ENCODE results near the gene OLFM2.

Gene OLFM2

DNA sequence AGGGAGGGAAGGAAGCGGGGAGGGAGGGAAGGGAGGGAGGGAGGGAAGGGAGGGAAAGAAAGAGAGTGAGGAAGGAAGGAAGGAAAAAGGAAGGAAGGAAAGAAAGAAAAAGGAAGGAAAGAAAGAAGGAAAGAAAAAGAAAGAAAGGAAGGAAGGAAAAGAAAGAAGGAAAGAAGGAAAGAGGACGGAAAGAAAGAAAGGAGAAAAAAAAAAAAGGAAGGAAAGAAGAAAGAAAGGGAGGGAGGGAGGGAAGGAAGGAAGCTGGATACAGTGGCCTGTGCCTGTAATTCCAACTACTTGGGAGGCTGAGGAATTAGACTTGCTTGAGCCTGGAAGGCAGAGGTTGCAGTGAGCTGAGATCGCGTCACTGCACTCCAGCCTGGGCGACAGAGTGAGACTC lies 35.3 kb downstream of the OLFM2 start:
- Histone ChIP-seq H3K9me3 (replicated peaks; ENCODE audit: low read length) (no peaks in the 10 kb centered on the region), H3K4me2 (ENCODE audit: low read length) (no peak overlapping the region), H3K4me3 (ENCODE audit: low read length) (no peak overlapping the region), H3K27me3 (ENCODE audit: control insufficient read depth, insufficient read depth, low read length) (peaks cover 26% of the 10 kb centered on the region), H3K4me1 (ENCODE audit: control insufficient read depth, insufficient read depth, low read length) (no peaks in the 10 kb centered on the region), H3K9ac (ENCODE audit: low read depth, low read length) (no peak overlapping the region), H3K36me3 (ENCODE audit: insufficient read depth, low read length) (no peaks in the 10 kb centered on the region)

DNA sequence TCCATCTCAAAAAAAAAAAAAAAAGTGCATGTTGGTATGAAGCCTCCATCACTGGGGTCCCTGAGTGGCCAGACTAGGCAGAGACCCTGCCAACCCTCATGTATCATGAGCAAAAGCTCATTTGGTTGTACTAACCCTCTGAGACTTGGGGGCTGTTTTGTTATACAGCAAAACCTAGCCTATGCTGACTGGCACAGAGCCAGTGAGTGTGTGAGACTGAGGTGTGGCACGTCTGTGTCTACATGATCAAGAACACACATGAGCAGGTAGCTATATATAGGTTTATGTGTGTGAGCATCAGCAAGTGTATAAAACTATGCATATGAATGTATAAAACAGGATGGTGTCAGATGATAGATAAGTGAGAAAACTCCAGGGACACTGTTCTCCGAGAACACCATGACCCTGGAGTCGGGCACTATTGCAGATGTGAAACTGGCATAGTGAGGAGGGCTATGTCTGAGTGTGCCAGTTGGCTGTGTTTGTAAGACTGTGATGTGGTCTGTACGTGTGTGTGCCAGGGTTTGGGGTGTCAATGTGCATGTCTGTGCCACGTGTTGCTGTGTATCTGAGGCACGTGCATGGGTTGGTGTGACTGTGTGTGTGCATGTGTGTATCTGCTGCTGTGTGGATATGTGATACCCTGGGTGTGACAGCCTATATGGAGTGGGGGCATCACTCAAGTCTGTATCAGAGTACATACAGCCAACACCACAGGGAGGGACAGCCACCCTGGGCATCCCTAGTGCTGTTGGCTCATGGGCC lies 44.5 kb downstream of the OLFM2 start:
- Histone ChIP-seq H3K27me3 (ENCODE audit: control insufficient read depth, insufficient read depth, low read length) (peaks cover 7% of the 10 kb centered on the region), H3K9ac (ENCODE audit: low read depth, low read length) (no peak overlapping the region), H3K4me3 (ENCODE audit: low read length) (no peak overlapping the region), H3K4me2 (ENCODE audit: low read length) (no peak overlapping the region), H3K9me3 (replicated peaks; ENCODE audit: low read length) (no peaks in the 10 kb centered on the region), H3K4me1 (ENCODE audit: control insufficient read depth, insufficient read depth, low read length) (no peaks in the 10 kb centered on the region), H3K36me3 (ENCODE audit: insufficient read depth, low read length) (no peaks in the 10 kb centered on the region)

DNA sequence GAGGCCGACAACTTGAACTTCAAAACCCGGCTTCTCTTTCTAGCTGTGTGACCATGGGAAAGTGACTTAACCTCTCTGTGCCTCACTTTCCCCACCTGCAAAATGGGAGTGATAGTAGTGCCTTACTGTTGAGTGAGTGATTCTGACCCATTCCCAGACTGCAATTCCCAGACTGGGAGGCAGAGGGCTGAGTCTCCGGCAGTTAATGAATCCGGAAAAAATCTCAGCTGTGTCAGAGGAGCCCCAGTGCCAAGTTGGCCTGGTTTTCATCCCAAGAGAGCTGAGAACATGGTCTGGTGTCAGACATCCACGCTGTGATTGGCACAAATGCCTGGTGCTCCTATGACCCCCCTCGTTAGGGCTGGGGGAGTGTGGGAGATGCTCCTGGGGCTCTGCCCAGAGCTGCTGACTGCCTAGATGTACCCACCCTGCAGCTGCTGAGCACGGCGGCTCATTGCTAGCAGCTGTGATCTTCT lies 51.2 kb downstream of the OLFM2 start:
- Histone ChIP-seq H3K36me3 (ENCODE audit: insufficient read depth, low read length) (no peaks in the 10 kb centered on the region), H3K4me1 (ENCODE audit: control insufficient read depth, insufficient read depth, low read length) (no peaks in the 10 kb centered on the region), H3K4me3 (ENCODE audit: low read length) (no peak overlapping the region), H3K9me3 (replicated peaks; ENCODE audit: low read length) (no peaks in the 10 kb centered on the region), H3K9ac (ENCODE audit: low read depth, low read length) (no peak overlapping the region), H3K27me3 (ENCODE audit: control insufficient read depth, insufficient read depth, low read length) (peaks cover 17% of the 10 kb centered on the region), H3K4me2 (ENCODE audit: low read length) (no peak overlapping the region)

DNA sequence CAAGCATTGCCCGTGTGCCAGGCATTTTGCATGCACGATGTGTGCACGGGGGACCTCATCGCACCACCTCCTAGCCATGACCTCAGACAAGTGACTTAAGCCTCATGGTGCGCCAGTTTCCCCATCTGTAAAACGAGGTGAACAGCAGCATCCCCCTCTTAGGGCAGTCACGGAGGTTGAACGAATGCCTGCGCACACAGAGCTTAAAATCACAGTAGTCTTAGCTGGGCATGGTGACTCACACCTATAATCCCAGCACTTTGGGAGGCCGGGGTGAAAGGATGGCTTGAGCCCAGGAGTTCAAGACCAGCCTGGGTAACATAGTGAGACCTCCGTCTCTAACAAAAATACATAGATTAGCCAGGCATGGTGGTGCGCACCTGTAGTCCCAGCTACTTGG lies 52.6 kb downstream of the OLFM2 start:
- no peaks in the 10 kb centered on the region for H3K4me1 ChIP-seq (ENCODE audit: control insufficient read depth, insufficient read depth, low read length)

DNA sequence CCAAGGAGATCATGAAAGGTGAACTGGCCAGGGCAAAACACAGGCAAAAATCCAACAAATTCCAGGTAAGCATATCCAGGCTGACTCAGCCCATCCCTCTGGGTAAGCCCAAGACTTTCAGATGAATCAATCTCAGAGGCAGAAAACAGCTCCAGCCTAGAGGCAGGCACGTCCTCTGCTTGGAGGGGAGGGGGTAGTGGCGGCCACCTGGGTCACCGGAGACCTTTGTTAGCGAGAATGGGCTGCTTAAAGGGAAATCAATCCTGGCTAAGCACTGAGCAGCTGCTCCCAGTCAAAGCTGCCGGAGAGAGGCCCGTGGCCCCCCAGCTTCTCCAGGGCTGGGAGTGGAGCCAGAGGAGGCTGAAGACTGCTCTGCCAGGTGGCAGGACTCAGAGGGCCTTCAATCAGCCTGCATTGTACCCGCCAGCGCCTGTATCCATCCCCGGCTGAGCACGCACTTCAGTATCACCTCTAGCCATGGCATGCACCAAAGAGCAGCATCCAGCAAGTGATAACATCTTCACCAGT lies 53.0 kb downstream of the OLFM2 start:
- Histone ChIP-seq H3K4me1 (ENCODE audit: control insufficient read depth, insufficient read depth, low read length) (no peaks in the 10 kb centered on the region), H3K4me2 (ENCODE audit: low read length) (no peak overlapping the region), H3K9me3 (replicated peaks; ENCODE audit: low read length) (no peaks in the 10 kb centered on the region), H3K36me3 (ENCODE audit: insufficient read depth, low read length) (no peaks in the 10 kb centered on the region), H3K4me3 (ENCODE audit: low read length) (no peak overlapping the region), H3K27me3 (ENCODE audit: control insufficient read depth, insufficient read depth, low read length) (peaks cover 17% of the 10 kb centered on the region), H3K9ac (ENCODE audit: low read depth, low read length) (no peak overlapping the region)

More for the DNA sequence above, 52.6 kb downstream of the OLFM2 start:
- peaks cover 17% of the 10 kb centered on the region for H3K27me3 ChIP-seq (ENCODE audit: control insufficient read depth, insufficient read depth, low read length)
- no peaks in the 10 kb centered on the region for H3K9me3 ChIP-seq (replicated peaks; ENCODE audit: low read length)
- H3K9ac ChIP-seq (ENCODE audit: low read depth, low read length), result no peak overlapping the region
- no peak overlapping the region for H3K4me2 ChIP-seq (ENCODE audit: low read length)
- H3K4me3 ChIP-seq (ENCODE audit: low read length), result no peak overlapping the region
- no peaks in the 10 kb centered on the region for H3K36me3 ChIP-seq (ENCODE audit: insufficient read depth, low read length)

DNA sequence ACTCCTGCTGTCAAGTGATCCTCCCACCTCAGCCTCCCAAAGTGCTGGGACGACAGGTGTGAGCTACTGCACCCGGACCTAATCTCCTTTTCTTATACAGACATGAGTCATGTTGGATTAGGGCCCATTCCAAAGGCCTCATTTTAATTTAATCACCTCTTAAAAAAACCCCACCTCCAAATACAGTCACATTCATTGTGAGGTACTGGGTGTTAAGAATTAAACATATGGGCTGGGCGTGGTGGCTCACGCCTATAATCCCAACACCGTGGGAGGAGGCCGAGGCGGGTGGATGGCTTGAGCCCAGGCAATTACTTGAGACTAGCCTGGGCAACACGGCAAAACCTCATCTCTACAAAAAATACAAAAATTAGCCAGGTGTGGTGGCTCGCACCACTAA lies 54.6 kb downstream of the OLFM2 start:
- Histone ChIP-seq H3K36me3 (ENCODE audit: insufficient read depth, low read length) (no peaks in the 10 kb centered on the region), H3K27me3 (ENCODE audit: control insufficient read depth, insufficient read depth, low read length) (peaks cover 17% of the 10 kb centered on the region), H3K4me1 (ENCODE audit: control insufficient read depth, insufficient read depth, low read length) (peaks cover 5% of the 10 kb centered on the region), H3K4me3 (ENCODE audit: low read length) (no peak overlapping the region), H3K9me3 (replicated peaks; ENCODE audit: low read length) (no peaks in the 10 kb centered on the region), H3K4me2 (ENCODE audit: low read length) (no peak overlapping the region), H3K9ac (ENCODE audit: low read depth, low read length) (no peak overlapping the region)

DNA sequence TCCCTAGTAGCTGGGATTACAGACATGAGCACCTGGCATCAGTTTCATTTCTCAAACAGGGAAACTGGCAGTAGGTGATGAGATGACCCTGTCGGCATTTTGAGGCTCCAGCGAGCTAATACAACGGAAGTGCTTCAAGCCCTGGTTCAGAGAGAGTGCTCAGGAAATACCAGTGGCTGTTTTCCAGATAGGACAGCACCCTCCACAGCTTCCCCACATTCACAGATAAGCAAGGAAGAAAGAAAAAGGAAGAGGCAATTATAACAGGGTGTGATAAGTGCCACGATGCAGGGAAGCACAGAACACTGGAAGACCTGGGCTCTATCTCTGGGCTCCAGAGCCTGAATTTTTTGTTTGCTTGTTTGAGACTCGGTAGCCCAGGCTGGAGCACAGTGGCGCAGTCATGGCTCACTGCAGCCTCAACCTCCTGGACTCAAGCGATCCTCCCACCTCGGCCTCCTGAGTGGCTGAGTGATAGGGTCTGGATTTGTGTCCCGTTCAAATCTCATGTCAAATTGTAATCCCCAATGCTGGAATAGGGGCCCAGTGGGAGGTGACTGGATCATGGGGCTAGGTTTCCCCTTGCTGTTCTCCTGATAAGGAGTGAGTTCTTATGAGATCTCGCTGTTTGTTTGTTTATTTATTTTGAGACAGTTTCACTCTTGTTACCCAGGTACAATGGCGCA lies 57.7 kb downstream of the OLFM2 start:
- Histone ChIP-seq H3K4me3 (ENCODE audit: low read length) (no peak overlapping the region), H3K4me2 (ENCODE audit: low read length) (no peak overlapping the region), H3K4me1 (ENCODE audit: control insufficient read depth, insufficient read depth, low read length) (peaks cover 5% of the 10 kb centered on the region), H3K9me3 (replicated peaks; ENCODE audit: low read length) (no peaks in the 10 kb centered on the region), H3K27me3 (ENCODE audit: control insufficient read depth, insufficient read depth, low read length) (peaks cover 9% of the 10 kb centered on the region), H3K36me3 (ENCODE audit: insufficient read depth, low read length) (no peaks in the 10 kb centered on the region), H3K9ac (ENCODE audit: low read depth, low read length) (no peak overlapping the region)

DNA sequence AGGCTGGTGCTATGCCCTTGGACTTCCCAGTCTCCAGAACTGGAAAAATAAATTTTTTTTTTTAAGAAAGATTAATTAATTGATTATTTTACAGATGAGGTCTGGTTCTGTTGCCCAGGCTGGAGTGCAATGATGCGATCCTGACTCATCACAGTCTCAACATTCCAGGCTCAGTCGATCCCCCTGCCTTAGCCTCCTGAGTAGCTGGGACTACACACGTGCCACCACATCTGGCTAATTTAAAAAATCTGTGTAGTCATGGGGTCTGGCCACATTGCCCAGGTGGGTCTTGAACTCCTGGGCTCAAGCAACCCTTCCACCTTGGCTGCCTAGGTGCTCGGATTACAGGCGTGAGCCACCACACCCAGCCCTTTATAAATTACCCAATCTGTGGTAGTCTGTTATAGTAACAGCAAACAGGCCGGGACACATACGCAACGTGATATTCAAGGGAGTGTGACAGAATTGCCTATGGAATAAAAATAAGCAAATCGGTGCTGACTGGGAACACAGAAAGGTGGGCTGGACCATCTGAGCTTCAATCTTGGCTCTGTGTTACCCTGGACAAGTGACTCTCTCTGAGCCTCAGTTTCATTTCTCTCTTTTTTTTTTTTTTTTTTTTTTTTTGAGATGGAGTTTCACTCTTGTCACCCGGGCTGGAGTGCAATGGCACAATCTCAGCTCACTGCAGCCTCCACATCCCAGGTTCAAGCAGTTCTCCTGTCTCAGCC lies 58.4 kb downstream of the OLFM2 start:
- H3K4me1 ChIP-seq (ENCODE audit: control insufficient read depth, insufficient read depth, low read length), result peaks cover 5% of the 10 kb centered on the region
- H3K4me2 ChIP-seq (ENCODE audit: low read length), result no peak overlapping the region
- peaks cover 9% of the 10 kb centered on the region for H3K27me3 ChIP-seq (ENCODE audit: control insufficient read depth, insufficient read depth, low read length)
- no peak overlapping the region for H3K9ac ChIP-seq (ENCODE audit: low read depth, low read length)
- H3K9me3 ChIP-seq (replicated peaks; ENCODE audit: low read length), result no peaks in the 10 kb centered on the region
- no peak overlapping the region for H3K4me3 ChIP-seq (ENCODE audit: low read length)
- H3K36me3 ChIP-seq (ENCODE audit: insufficient read depth, low read length), result no peaks in the 10 kb centered on the region

DNA sequence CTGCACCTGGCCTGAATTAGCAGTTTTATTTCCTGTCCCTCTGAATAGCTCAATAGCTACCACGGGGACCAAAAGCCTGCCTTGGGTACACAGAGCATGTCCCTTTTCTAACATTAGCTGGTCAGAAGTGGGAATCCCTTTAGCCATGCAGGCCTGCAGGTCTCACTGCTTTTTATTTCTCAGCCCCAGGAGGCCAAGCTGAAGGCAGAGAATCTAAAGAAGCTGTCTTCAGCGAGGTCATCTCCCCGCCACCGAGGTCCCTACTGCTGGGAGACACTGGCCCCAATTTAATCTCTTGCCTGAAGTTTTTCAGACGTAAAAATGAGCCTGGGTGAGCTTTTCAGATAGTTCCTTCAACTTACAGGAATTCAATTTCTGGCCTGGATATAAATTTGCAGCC lies 60.5 kb downstream of the OLFM2 start:
- Histone ChIP-seq H3K4me3 (ENCODE audit: low read length) (no peak overlapping the region), H3K9ac (ENCODE audit: low read depth, low read length) (no peak overlapping the region), H3K36me3 (ENCODE audit: insufficient read depth, low read length) (no peaks in the 10 kb centered on the region), H3K9me3 (replicated peaks; ENCODE audit: low read length) (no peaks in the 10 kb centered on the region), H3K27me3 (ENCODE audit: control insufficient read depth, insufficient read depth, low read length) (peaks cover 8% of the 10 kb centered on the region), H3K4me1 (ENCODE audit: control insufficient read depth, insufficient read depth, low read length) (peaks cover 5% of the 10 kb centered on the region), H3K4me2 (ENCODE audit: low read length) (no peak overlapping the region)

DNA sequence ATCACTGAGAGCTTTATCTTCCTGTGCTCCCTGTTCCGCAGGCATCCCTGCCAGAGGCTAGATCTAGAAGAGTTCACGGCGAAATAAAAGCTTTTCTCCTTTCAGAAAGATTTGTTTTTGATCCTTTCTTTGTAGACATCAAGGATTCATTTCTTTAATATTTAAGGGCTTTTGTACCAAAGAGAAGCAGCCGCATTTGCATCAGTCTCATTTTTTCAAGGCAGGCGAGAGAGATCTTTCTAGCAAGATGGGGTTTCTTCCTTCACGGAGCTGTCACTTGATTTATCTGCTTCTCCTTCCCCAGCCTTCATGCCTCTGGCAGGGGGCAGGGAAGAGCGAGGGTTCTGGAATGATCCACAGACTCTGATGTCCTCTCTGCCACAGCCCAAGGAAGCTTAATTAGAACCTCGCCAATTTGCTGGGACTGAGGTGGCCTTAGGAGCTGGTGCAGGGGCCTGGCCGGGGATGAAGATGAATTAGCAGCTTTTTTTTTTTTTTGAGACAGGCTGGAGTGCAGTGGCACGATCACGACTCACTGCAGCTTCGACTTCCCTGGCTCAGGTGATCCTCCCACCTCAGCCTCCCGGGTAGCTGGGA lies 61.2 kb downstream of the OLFM2 start:
- Histone ChIP-seq H3K9ac (ENCODE audit: low read depth, low read length) (no peak overlapping the region), H3K36me3 (ENCODE audit: insufficient read depth, low read length) (no peaks in the 10 kb centered on the region), H3K4me2 (ENCODE audit: low read length) (no peak overlapping the region), H3K4me1 (ENCODE audit: control insufficient read depth, insufficient read depth, low read length) (peaks cover 5% of the 10 kb centered on the region), H3K27me3 (ENCODE audit: control insufficient read depth, insufficient read depth, low read length) (peaks cover 6% of the 10 kb centered on the region), H3K4me3 (ENCODE audit: low read length) (no peak overlapping the region), H3K9me3 (replicated peaks; ENCODE audit: low read length) (no peaks in the 10 kb centered on the region)

DNA sequence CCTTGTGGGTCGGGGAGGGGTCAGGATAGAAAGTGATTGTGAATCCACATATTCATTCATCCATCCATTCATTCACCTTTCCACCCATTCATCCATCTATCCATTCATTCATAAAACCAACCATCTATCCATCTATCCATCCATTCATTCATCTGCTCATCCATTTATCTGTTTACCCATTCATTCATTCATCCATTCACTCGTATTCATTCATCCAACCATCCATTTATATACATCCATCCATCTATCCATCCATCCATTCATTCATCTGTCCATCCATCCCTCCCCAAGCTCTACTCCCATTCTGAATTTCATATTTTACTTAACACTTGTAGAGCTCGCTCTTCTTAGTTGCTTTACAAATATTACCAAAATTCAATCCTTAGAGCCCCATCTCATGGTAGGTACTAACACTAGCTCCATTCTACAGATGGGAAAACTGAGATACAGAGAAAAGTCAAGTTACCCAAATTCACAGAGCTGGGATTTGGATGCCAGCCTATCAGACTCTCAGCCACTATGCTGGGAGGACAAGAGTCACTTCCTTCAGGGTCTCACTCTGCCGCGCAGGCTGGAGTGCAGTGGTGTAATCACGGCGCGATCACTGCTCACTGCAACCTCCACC lies 63.6 kb downstream of the OLFM2 start:
- Histone ChIP-seq H3K4me3 (ENCODE audit: low read length) (no peak overlapping the region), H3K4me1 (ENCODE audit: control insufficient read depth, insufficient read depth, low read length) (peaks cover under 1% of the 10 kb centered on the region), H3K9me3 (replicated peaks; ENCODE audit: low read length) (no peaks in the 10 kb centered on the region), H3K4me2 (ENCODE audit: low read length) (no peak overlapping the region), H3K36me3 (ENCODE audit: insufficient read depth, low read length) (no peaks in the 10 kb centered on the region), H3K9ac (ENCODE audit: low read depth, low read length) (no peak overlapping the region), H3K27me3 (ENCODE audit: control insufficient read depth, insufficient read depth, low read length) (peaks cover 15% of the 10 kb centered on the region)
